Uterus (tissue), 4 donors: ENCODE data around the gene ESPNL. TPM values are rescaled to one million over a fixed set of nuclear protein-coding genes. Genes with fewer than 3 reads are reported as not detected.
"Not testable (repeated sequence)": the region's sequence is repeated elsewhere in the genome, so short reads cannot be mapped to it uniquely, and the experiment has no call there.

ENCODE experiments used
- DNase-seq, 2 donors: peaks; one replicate each; pipeline ENCODE4 v3.0.0-alpha.2; 2019 to 2020
- H3K27ac ChIP-seq, 2 donors: fragments of 200-600 bp; sonication (generic); 1 replicate in 1 of 2; 2 replicates in 1 of 2; pipeline ENCODE4 v1.5.1; 2016 to 2018
- H3K27me3 ChIP-seq, 2 donors: fragments of 200-600 bp; sonication (generic); one replicate each; pipeline ENCODE4 v1.5.1; 2018 to 2019; ENCODE audit warnings: control low read depth in 1 of 2
- H3K36me3 ChIP-seq, 2 donors: fragments of 200-600 bp; sonication (generic); one replicate each; pipeline ENCODE4 v1.5.1; 2019; ENCODE audit warnings: control low read depth in 1 of 2
- H3K4me1 ChIP-seq, 2 donors: fragments of 200-600 bp; sonication (generic); one replicate each; pipeline ENCODE4 v1.5.1; 2018 to 2019; ENCODE audit warnings: control low read depth in 1 of 2
- H3K4me3 ChIP-seq, 2 donors: fragments of 200-600 bp; sonication (generic); 1 replicate in 1 of 2; 2 replicates in 1 of 2; pipeline ENCODE4 v1.5.1; 2018 to 2019; ENCODE audit warnings: mild to moderate bottlenecking in 1 of 2
- H3K9me3 ChIP-seq, 2 donors: fragments of 200-600 bp; sonication (generic); one replicate each; pipeline ENCODE4 v1.5.1; 2019; ENCODE audit warnings: control low read depth in 1 of 2
- CTCF ChIP-seq, 4 experiments: fragments of 200-600 bp in 2 of 4; fragments of 450-650 bp in 2 of 4; sonication (generic) in 2 of 4; IDR thresholded peaks; one replicate each; pipeline ENCODE4 v1.5.1; 2016 to 2019; ENCODE audit warnings: antibody characterized with exemption in 4 of 4, mild to moderate bottlenecking in 2 of 4, moderate library complexity in 1 of 4
- POLR2A ChIP-seq, 2 donors: fragments of 450-650 bp; IDR thresholded peaks; one replicate each; pipeline ENCODE4 v1.6.1; 2016; ENCODE audit warnings: antibody characterized with exemption in 2 of 2, mild to moderate bottlenecking in 1 of 2, moderate library complexity in 1 of 2
- intact Hi-C: fragments of 100-400 bp; cut with DNase I; formaldehyde crosslinking; loops from one replicate; pipeline ENCODE4 v1.15.1; 2023; ENCODE audit warnings: low total_unique reads
- total RNA-seq, 4 donors: library from RNA; depleted of rRNA in 3 of 4; stranded (reverse); fragments of >200 nt in 3 of 4; gene quantifications; one replicate each; pipeline versions ENCODE4 v1.1.0 to v1.2.4, GENCODE V29; 2014 to 2023
- donor health status: DM: yes; HTN: yes; CAD: no.

The ESPNL gene
- total RNA-seq, 4 donors from 2014 or later = 0.34 to 7.7 TPM; not detected in 2

GRCh38 chr2:238114851-238115660 lies 14.9 kb downstream of the ESPNL start:
- Histone ChIP-seq H3K27ac (no peak overlapping the region), H3K4me1 (no peaks in the 10 kb centered on the region), H3K9me3 (no peaks in the 10 kb centered on the region), H3K4me3 (no peak overlapping the region), H3K36me3 (no peaks in the 10 kb centered on the region), H3K27me3 (no peaks in the 10 kb centered on the region)
- no peak for TF ChIP-seq POLR2A (IDR thresholded peaks at IDR 0.05)
- no peak for TF ChIP-seq CTCF (IDR thresholded peaks at IDR 0.05)
- intact Hi-C loops = no loop called here
- no peak for DNase-seq

GRCh38 chr2:238115709-238116108 lies 15.6 kb downstream of the ESPNL start:
- DNase-seq, H3K4me3 ChIP-seq, H3K4me1 ChIP-seq, H3K27ac ChIP-seq, H3K27me3 ChIP-seq, H3K36me3 ChIP-seq, intact Hi-C loops, H3K9me3 ChIP-seq: not testable (repeated sequence)

GRCh38 chr2:238116298-238117198 lies 16.4 kb downstream of the ESPNL start:
- H3K9me3 ChIP-seq = no peaks in the 10 kb centered on the region
- H3K36me3 ChIP-seq = no peaks in the 10 kb centered on the region
- DNase-seq = no peak
- no peak for TF ChIP-seq CTCF (IDR thresholded peaks at IDR 0.05)
- TF ChIP-seq POLR2A (IDR thresholded peaks at IDR 0.05) = no peak
- no peak overlapping the region for H3K4me3 ChIP-seq
- H3K27ac ChIP-seq = no peak overlapping the region
- H3K4me1 ChIP-seq = no peaks in the 10 kb centered on the region
- intact Hi-C loops = no loop called here
- H3K27me3 ChIP-seq = no peaks in the 10 kb centered on the region

GRCh38 chr2:238117199-238118154 lies 17.3 kb downstream of the ESPNL start:
- Histone ChIP-seq H3K36me3 (no peaks in the 10 kb centered on the region), H3K9me3 (no peaks in the 10 kb centered on the region), H3K27ac (no peak overlapping the region), H3K4me3 (no peak overlapping the region), H3K4me1 (no peaks in the 10 kb centered on the region), H3K27me3 (no peaks in the 10 kb centered on the region)
- no peak for DNase-seq
- TF ChIP-seq CTCF (IDR thresholded peaks at IDR 0.05) (no peak), POLR2A (IDR thresholded peaks at IDR 0.05) (no peak)
- intact Hi-C loops = no loop called here

- no peaks in the 10 kb centered on the region for H3K27me3 ChIP-seq
- TF ChIP-seq CTCF (IDR thresholded peaks at IDR 0.05) (no peak), POLR2A (IDR thresholded peaks at IDR 0.05) (no peak)
- DNase-seq = no peak
- intact Hi-C loops = no loop called here
- no peaks in the 10 kb centered on the region for H3K4me1 ChIP-seq
- no peak overlapping the region for H3K4me3 ChIP-seq
- H3K27ac ChIP-seq = no peak overlapping the region
- no peaks in the 10 kb centered on the region for H3K36me3 ChIP-seq
- no peaks in the 10 kb centered on the region for H3K9me3 ChIP-seq
These were observed 19.8 kb downstream of the ESPNL start for GRCh38 chr2:238119756-238120462.
